ENCODE data around the gene FOXB2.

- TF ChIP-seq GATA3 (IDR thresholded peaks at IDR 0.05; ENCODE audit: low read depth, low read length) (no peak), GATA2 (IDR thresholded peaks at IDR 0.05; ENCODE audit: low read depth, low read length) (no peak)
These were observed 20.2 kb upstream of the FOXB2 start for GRCh38 chr9:76999261-76999660.

All from SH-SY5Y (cell line).